Caki2 (cell line): Measurements from ENCODE around the gene KCNH6. TPM values are rescaled to one million over a fixed set of nuclear protein-coding genes. Genes with fewer than 3 reads are reported as not detected.
A peak's percentile ranks its signal among the peaks of the same experiment; 100 is the strongest.

Experiments
- DNase-seq: peaks from one replicate; pipeline ENCODE4 v3.0.0-alpha.2; 2015; ENCODE audit warnings: low read depth
- in situ Hi-C: cut with HindIII; loops from 2 replicates; pipeline ENCODE4 v1.10.0; 2016; ENCODE audit warnings: low sequenced_read_pairs, low pct_unique_long_range_greater_than_20kb, mixed read lengths
- total RNA-seq: library from RNA; depleted of rRNA; stranded (reverse); fragments of >200 nt; shearing (Covaris generic); gene quantifications from 2 replicates; pipeline ENCODE4 v1.2.3, GENCODE V29; 2014; ENCODE audit warnings: low replicate concordance

The KCNH6 gene
- total RNA-seq, 1 experiment from 2014 or later: not detected

- no peak for DNase-seq
- in situ Hi-C loops: no loop called here
Measured at GRCh38 chr17:63542942-63543821, 20.0 kb downstream of the KCNH6 start.

- no peak for DNase-seq
- in situ Hi-C loops: no loop called here
Measured at GRCh38 chr17:63543822-63544420, 20.8 kb downstream of the KCNH6 start.

DNA sequence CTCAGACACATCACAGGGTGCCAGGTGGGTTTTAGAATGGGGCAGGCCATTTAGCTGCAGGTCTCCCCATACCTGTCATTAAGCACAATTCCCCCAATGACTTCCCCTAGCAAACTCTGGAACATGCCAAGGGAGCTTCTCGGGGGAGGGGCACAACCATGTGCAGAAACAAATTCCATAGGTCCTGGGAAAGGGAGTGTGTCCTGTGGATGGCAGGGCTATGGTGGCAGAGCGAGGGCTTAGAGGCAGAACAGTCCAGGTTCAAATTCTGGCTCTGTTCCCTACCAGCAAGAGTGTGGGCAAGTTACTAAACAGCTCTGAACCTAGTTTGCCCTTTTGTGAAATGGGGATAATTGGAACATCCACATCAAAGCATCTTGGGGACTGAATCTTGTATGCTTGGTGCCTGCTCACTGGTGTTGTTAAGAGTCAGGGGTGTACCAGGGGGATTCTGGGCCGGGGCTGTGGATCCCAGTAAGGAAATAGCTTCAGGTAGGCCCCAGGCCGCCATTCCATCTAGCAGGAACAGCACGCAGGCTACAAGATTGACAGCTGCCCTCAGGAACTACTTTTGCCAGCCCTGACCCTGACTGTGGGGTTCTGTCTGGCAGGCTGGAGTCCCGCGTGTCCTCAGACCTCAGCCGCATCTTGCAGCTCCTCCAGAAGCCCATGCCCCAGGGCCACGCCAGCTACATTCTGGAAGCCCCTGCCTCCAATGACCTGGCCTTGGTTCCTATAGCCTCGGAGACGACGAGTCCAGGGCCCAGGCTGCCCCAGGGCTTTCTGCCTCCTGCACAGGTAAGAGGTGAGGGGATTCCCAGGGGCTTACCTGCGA lies 21.5 kb downstream of the KCNH6 start:
- in situ Hi-C loops: no loop called here

GRCh38 chr17:63546308-63547082 lies 23.3 kb downstream of the KCNH6 start:
- in situ Hi-C loops: no loop called here
- no peak for DNase-seq

More for the DNA sequence above, 21.5 kb downstream of the KCNH6 start:
- DNase-seq: no peak

- in situ Hi-C loops: no loop called here
- DNase-seq: no peak
Measured at GRCh38 chr17:63547083-63547523, 23.9 kb downstream of the KCNH6 start.

GRCh38 chr17:63549289-63549945 lies 26.3 kb downstream of the KCNH6 start:
- DNase-seq: no peak

DNA sequence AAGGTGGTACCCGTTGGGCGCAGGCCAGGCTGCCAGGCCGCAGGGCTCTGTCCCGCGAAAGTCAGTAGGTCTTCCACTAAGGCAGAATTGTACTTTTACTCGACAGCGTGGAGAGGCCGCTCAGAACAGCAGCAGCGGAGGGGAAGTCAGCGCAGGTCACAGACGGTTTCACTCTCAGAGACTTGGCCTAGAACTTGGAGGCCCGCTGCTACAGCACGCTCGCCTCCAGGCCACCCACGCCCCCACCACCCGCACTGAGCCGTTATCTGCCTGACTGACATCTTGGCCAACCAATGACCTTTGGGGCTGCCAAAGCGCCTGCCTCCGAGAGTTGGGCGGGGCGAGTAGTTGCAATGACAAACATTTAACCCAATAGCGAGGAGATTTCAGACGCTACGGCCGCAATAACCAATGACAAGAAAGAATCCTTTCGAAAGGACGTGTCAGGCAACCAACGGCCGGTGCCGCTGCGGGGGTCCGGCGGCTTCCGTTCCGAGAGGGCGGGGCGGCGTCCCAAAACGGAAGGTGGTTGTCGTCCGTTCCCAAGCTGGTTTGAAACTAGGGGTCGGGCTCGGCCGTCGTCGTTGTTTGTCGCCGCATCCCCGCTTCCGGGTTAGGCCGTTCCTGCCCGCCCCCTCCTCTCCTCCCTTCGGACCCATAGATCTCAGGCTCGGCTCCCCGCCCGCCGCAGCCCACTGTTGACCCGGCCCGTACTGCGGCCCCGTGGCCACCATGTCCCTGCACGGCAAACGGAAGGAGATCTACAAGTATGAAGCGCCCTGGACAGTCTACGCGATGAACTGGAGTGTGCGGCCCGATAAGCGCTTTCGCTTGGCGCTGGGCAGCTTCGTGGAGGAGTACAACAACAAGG lies 27.0 kb downstream of the KCNH6 start, which contains the start of gene DCAF7:
Gene DCAF7, plus strand, starts transcription at position 532 of the 871 bp plus-strand sequence. Its CDS starts 201 bp downstream, at position 733.
- peak; percentile 99 for DNase-seq
- in situ Hi-C loops: no loop called here

More at GRCh38 chr17:63549289-63549945, 26.3 kb downstream of the KCNH6 start:
- in situ Hi-C loops: no loop called here

- in situ Hi-C loops: no loop called here
- DNase-seq: no peak
Measured at GRCh38 chr17:63550817-63551639, 27.9 kb downstream of the KCNH6 start.

- in situ Hi-C loops: no loop called here
- no peak for DNase-seq
Measured at GRCh38 chr17:63552211-63552610, 29.1 kb downstream of the KCNH6 start.

DNA sequence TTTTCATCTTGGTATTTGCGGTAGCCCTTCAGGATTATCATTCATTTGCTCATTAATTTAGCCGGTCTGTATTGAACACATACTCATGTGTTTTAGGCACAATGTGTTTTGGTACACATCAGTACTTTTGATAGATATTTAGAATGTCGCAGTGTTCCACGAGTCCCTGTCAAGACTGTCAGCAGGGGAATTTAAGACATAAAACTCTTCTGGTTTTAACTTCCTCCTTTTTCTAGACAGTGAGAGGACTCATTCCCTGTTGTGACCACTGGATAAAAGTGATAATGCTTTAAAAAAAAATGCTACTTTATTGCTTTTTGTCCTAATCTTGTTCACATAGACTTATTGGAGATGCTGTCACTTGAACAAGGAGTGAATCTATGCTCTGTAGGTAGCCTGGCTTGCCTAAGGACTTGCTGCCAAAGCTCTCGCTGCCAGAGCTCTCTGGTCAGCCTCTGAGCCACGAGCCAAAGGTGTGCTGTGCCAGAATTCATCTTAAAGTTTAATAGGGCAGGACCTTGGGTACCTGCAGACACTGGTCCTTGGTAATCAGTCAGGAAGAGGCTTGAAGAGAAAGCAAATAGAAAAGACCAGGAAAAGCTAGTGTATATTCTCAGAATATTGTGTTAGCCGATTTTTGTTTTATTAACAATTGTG lies 32.5 kb downstream of the KCNH6 start:
- DNase-seq: no peak
- in situ Hi-C loops: no loop called here

DNA sequence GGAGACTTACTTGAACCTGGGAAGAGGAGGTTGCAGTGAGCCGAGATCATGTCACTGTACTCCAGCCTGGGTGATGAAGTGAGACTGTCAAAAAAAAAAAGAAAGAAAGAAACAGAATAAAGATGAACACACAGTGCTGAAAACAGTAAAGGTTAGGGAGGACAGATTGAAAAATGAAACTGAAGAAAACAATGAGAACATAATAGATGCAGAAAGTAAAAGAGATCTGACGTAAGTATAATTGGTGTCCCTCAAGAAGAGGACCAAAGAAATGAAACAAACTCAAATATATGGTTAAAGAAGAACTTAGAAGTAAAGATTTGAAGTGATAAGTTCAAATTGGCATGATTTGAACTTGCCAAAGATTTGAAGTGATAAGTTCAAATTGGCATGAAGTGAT lies 34.3 kb downstream of the KCNH6 start:
- in situ Hi-C loops: no loop called here
- no peak for DNase-seq

DNA sequence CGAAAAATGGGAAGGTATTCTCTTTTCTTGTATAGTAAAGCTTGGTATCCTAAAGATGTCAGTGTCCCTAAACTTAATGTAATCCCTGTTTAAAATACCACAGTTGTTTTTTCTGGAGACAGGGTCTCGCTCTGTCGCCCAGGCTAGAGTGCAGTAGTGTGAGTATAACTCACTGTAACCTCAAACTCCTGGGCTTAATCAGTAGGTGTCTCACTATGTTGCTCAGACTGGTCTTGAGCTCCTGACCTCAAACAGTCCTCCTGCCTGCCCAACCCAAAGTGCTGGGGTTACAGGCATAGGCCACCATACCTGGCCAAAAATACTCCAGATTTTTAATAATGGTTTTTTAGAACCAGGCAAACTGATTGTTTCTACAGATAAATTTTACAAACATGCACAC lies 35.3 kb downstream of the KCNH6 start:
- in situ Hi-C loops: no loop called here
- DNase-seq: no peak

DNA sequence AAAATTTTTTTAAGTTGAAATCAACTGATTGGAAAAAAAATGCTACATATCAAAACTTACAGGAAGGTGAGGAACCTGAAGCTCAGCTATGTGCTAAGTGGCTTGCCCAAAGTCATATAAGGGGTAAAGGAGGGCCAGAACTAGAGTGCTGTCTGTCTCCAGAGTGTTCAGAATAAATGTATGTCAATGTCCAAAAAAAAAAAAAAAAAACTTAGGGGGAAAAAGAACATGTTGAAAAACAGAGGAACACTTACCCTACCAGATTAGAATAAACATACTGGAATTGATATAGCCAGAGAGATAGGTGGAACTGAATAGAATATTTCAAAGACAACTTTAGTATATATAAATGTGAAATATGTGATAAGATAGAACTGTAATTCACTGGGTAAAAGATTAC lies 38.7 kb downstream of the KCNH6 start:
- no peak for DNase-seq
- in situ Hi-C loops: no loop called here

- in situ Hi-C loops: no loop called here
- no peak for DNase-seq
Measured at GRCh38 chr17:63563339-63563738, 40.2 kb downstream of the KCNH6 start.

GRCh38 chr17:63564562-63564961 lies 41.4 kb downstream of the KCNH6 start:
- in situ Hi-C loops: no loop called here
- DNase-seq: no peak
